Mesodermal cell (in vitro differentiated cells): ENCODE data around the gene BMPR1B.
"Not testable (repeated sequence)": the region's sequence is repeated elsewhere in the genome, so short reads cannot be mapped to it uniquely, and the experiment has no call there.

Source experiments
- H3K27ac ChIP-seq: 2 replicates; pipeline ENCODE4 v1.7.0; 2013; ENCODE audit warnings: mild to moderate bottlenecking, low read depth, low read length, moderate library complexity; ENCODE audit not compliant: severe bottlenecking
- H3K36me3 ChIP-seq: 2 replicates; pipeline ENCODE4 v1.7.1; 2013; ENCODE audit warnings: mild to moderate bottlenecking, low read length, moderate library complexity; ENCODE audit not compliant: control insufficient read depth, insufficient read depth
- H3K4me1 ChIP-seq: one replicate; pipeline ENCODE4 v1.7.1; 2013; ENCODE audit warnings: mild to moderate bottlenecking, low read length; ENCODE audit not compliant: insufficient read depth, control insufficient read depth, poor library complexity, severe bottlenecking
- H3K4me3 ChIP-seq: 2 replicates; pipeline ENCODE4 v1.7.0; 2013; ENCODE audit warnings: low read length, control low read depth, mild to moderate bottlenecking; ENCODE audit not compliant: insufficient read depth, poor library complexity, severe bottlenecking; ENCODE audit errors: extremely low read depth
- H3K9me3 ChIP-seq: 2 replicates; pipeline ENCODE4 v1.7.1; 2013; ENCODE audit warnings: mild to moderate bottlenecking, low read length, moderate library complexity; ENCODE audit not compliant: control insufficient read depth
- WGBS, 2 experiments: methylation state at CpG; one replicate each; pipeline ENCODE4 v1.1.5; 2013; ENCODE audit warnings: missing lambda C conversion rate in 2 of 2; ENCODE audit not compliant: insufficient coverage in 2 of 2; 5-methylcytosine and 5-hydroxymethylcytosine counted together

The BMPR1B gene

DNA sequence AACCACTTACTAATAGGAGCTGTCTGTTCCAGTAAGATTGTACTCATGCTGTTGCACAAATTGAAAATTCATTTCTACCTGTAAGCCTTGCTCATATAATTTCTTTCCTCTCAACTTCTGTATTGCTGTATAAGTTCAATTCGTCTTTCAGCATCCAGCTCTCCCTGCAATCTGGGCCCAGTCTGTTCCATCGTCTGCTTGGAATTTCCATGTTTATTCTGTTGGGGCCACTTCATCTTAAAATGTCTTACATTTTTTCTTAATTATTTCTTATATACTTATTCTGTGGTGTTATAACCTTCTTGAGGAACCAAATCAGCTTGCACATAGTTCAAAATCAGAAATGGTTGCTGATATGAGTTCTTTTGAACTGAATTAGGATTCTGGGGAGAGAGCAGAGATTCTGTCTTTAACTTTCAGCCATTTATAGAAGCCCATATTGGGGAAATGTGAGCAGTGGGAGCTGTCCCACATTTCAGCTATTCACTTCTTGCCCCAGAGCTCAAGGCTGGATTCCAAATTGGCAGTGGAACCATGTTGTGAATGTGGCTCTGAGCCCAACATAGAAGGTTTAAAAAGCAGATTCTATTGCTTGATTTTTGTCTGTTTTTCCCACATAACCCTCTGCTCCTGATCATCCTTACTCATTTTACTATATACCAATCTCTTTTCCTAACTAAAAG, 291.9 kb downstream of the BMPR1B start:
- no peak overlapping the region for H3K27ac ChIP-seq
- no peaks in the 10 kb centered on the region for H3K36me3 ChIP-seq
- H3K9me3 ChIP-seq, result no peaks in the 10 kb centered on the region
- H3K4me1 ChIP-seq, result peaks cover 10% of the 10 kb centered on the region
- WGBS, 2 experiments, result 75 to 80% methylated on average over 1 of the region's 2 CpGs
- H3K4me3 ChIP-seq, result no peak overlapping the region

- H3K36me3 ChIP-seq, result no peaks in the 10 kb centered on the region
- no peaks in the 10 kb centered on the region for H3K9me3 ChIP-seq
- no peak overlapping the region for H3K27ac ChIP-seq
- WGBS, 2 experiments, result 74 to 75% methylated on average over 12 of the region's 13 CpGs
- no peaks in the 10 kb centered on the region for H3K4me1 ChIP-seq
- no peak overlapping the region for H3K4me3 ChIP-seq
Observed at GRCh38 chr4:95050980-95051701, 293.4 kb downstream of the BMPR1B start.

- no peak overlapping the region for H3K27ac ChIP-seq
- no peaks in the 10 kb centered on the region for H3K9me3 ChIP-seq
- no peak overlapping the region for H3K4me3 ChIP-seq
- no peaks in the 10 kb centered on the region for H3K4me1 ChIP-seq
- H3K36me3 ChIP-seq, result no peaks in the 10 kb centered on the region
- WGBS, 2 experiments, result 100% methylated on average over 2 of the region's 2 CpGs; no CpG with 5 or more reads in 1 of the 2 experiments
Observed at GRCh38 chr4:95051702-95052020, 293.9 kb downstream of the BMPR1B start.

GRCh38 chr4:95058991-95059390, 301.2 kb downstream of the BMPR1B start:
- H3K4me3 ChIP-seq, result no peak overlapping the region
- H3K36me3 ChIP-seq, result no peaks in the 10 kb centered on the region
- H3K4me1 ChIP-seq, result peaks cover 8% of the 10 kb centered on the region
- H3K9me3 ChIP-seq, result no peaks in the 10 kb centered on the region
- WGBS, 2 experiments, result no CpG with 5 or more reads among the region's 1 CpG
- no peak overlapping the region for H3K27ac ChIP-seq

DNA sequence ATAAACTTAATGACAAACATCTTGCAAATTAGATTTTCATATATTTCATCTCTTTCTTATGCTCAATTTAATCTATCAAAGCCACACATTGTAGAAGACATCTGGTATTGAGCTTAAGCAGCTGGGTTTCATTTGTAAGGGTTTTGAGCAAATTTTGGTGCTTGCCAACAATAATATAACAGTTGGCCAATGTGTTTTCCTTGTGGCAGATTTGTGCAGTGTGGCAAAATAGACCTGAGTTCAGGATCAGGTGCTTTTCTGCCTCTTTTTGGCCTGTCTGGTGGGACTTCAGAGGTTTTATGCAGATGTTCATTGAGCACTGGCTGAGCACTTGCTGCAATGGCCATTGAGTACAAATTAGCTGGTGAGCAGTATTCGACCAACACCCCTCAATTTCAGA, 301.9 kb downstream of the BMPR1B start:
- H3K36me3 ChIP-seq, result no peaks in the 10 kb centered on the region
- H3K4me1 ChIP-seq, result peaks cover 8% of the 10 kb centered on the region
- no peak overlapping the region for H3K4me3 ChIP-seq
- 86 to 100% methylated on average over 1 of the region's 1 CpG for WGBS, 2 experiments
- no peak overlapping the region for H3K27ac ChIP-seq
- peaks cover 4% of the 10 kb centered on the region for H3K9me3 ChIP-seq

DNA sequence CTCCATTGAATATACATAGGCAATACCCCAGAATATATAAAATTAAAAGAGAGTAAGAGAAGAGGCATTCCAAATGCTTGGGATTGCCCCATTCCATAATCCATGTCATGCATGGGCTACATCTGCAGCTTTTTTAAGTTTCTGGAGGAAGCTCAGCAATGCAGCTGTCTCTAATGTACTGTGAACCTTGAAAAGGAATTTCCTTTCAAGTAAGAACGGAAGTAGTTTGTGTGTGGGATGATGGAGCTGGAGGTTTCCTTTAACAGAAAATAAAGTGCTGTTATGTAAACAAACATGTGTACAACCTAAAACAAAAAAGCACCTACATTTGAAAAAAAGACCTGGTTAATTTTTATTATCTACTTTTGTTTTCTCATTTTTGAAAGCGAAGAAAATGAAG, 303.5 kb downstream of the BMPR1B start:
- no peaks in the 10 kb centered on the region for H3K36me3 ChIP-seq
- H3K27ac ChIP-seq, result peak overlapping the region; percentile 72
- peaks cover 4% of the 10 kb centered on the region for H3K9me3 ChIP-seq
- no CpG with 5 or more reads among the region's 2 CpGs for WGBS, 2 experiments
- peaks cover 8% of the 10 kb centered on the region for H3K4me1 ChIP-seq
- H3K4me3 ChIP-seq, result no peak overlapping the region

- H3K27ac ChIP-seq, result peak overlapping the region; percentile 72
- 39 to 76% methylated on average over 3 of the region's 4 CpGs for WGBS, 2 experiments
- not testable (repeated sequence) for H3K4me1 ChIP-seq, H3K4me3 ChIP-seq, H3K9me3 ChIP-seq, H3K36me3 ChIP-seq
Observed at GRCh38 chr4:95061801-95062200, 304.0 kb downstream of the BMPR1B start.

- Histone ChIP-seq H3K36me3 (no peaks in the 10 kb centered on the region), H3K4me3 (no peak overlapping the region), H3K9me3 (peaks cover 4% of the 10 kb centered on the region), H3K27ac (no peak overlapping the region), H3K4me1 (peaks cover under 1% of the 10 kb centered on the region)
- 100% methylated on average over 1 of the region's 1 CpG; no CpG with 5 or more reads in 1 of the 2 experiments for WGBS, 2 experiments
Observed at GRCh38 chr4:95066050-95066449, 308.3 kb downstream of the BMPR1B start.

- peaks cover 4% of the 10 kb centered on the region for H3K9me3 ChIP-seq
- no peak overlapping the region for H3K4me3 ChIP-seq
- H3K27ac ChIP-seq, result no peak overlapping the region
- H3K36me3 ChIP-seq, result no peaks in the 10 kb centered on the region
- 100% methylated on average over 1 of the region's 1 CpG for WGBS, 2 experiments
- no peaks in the 10 kb centered on the region for H3K4me1 ChIP-seq
Observed at GRCh38 chr4:95068401-95068800, 310.6 kb downstream of the BMPR1B start.

DNA sequence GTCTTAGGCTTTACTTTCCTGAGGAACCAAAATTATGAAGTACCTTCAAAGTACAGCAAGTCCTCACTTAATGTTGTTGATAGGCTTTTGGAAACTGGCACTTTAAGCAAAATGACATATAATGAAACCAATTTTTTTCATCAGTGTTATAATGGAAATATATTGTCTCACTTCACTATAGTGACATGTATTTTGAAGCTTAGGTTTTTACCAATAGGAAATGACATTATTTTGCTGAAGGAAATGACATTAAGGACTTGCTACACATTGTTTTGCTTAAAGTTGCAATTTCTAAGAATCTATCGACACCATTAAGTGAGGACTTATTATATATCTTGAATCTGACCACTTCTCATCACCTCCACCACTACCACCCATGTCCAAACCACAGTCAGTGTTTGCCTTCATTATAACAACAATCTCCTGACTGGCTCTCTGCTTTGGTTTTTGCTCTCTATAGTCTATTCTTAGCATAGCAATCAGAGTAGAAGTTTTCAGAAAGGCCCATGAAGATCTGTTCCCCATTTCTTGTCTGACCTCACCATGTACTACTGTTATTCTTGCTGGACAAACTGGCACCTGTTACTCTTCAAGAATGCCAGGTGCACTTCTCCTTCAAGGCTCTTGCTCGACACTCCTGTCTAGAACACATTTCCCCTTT, 311.2 kb downstream of the BMPR1B start:
- Histone ChIP-seq H3K4me1 (no peaks in the 10 kb centered on the region), H3K4me3 (no peak overlapping the region), H3K36me3 (no peaks in the 10 kb centered on the region), H3K9me3 (peaks cover 4% of the 10 kb centered on the region), H3K27ac (no peak overlapping the region)
- 94 to 100% methylated on average over 1 of the region's 2 CpGs for WGBS, 2 experiments

GRCh38 chr4:95071851-95072250, 314.1 kb downstream of the BMPR1B start:
- no peak overlapping the region for H3K4me3 ChIP-seq
- no peaks in the 10 kb centered on the region for H3K9me3 ChIP-seq
- WGBS, 2 experiments, result 87 to 93% methylated on average over 3 of the region's 3 CpGs
- no peak overlapping the region for H3K27ac ChIP-seq
- H3K36me3 ChIP-seq, result no peaks in the 10 kb centered on the region
- no peaks in the 10 kb centered on the region for H3K4me1 ChIP-seq
